ENCODE data around the gene KRTAP3-3. TPM values are rescaled to one million over a fixed set of nuclear protein-coding genes. Genes with fewer than 3 reads are reported as not detected.

The KRTAP3-3 gene
- total RNA-seq, 4 donors from 2014 or later, result not detected

- H3K9me3 ChIP-seq, result no peaks in the 10 kb centered on the region
- no peak overlapping the region for H3K27ac ChIP-seq
- H3K36me3 ChIP-seq, result no peaks in the 10 kb centered on the region
- H3K27me3 ChIP-seq, result peaks cover 29% of the 10 kb centered on the region
- H3K4me1 ChIP-seq, result no peaks in the 10 kb centered on the region
- no peak for TF ChIP-seq POLR2A (IDR thresholded peaks at IDR 0.05)
- TF ChIP-seq EP300 (IDR thresholded peaks at IDR 0.05), result no peak
- TF ChIP-seq POLR2AphosphoS5 (IDR thresholded peaks at IDR 0.05), result no peak
- TF ChIP-seq CTCF (IDR thresholded peaks at IDR 0.05), result no peak
- whole genome bisulfite sequencing, 2 donors (ENCODE audit: low coverage in 1 of 2), result 36 to 82% methylated on average over 1 of the region's 1 CpG
- ATAC-seq, result no peak
- no peak overlapping the region for H3K4me3 ChIP-seq
Measured at GRCh38 chr17:40944531-40944930, 49.4 kb downstream of the KRTAP3-3 start.

Small RNAs within 50 kb of the gene (small RNA-seq; reads per million reads assigned to genes)
- gene KRTAP3-4P, result 0 reads per million in 4 donors

Other genes starting within 250 kb of the KRTAP3-3 start
- gene KRT25, start 238.8 kb downstream of the KRTAP3-3 start, total RNA-seq, result not detected
- gene KRT26, start 222.0 kb downstream of the KRTAP3-3 start, total RNA-seq, result not detected
- not detected for gene KRT27, start 211.6 kb downstream of the KRTAP3-3 start, total RNA-seq
- gene KRT28, start 194.2 kb downstream of the KRTAP3-3 start, total RNA-seq, result not detected
- 10 to 100 TPM in 3 of 4 donors, 1 to 10 TPM in 1; 5.1 to 14.3 (median 10.6) TPM for gene KRT10, start 171.6 kb downstream of the KRTAP3-3 start, total RNA-seq
- not detected for gene KRT12, start 126.9 kb downstream of the KRTAP3-3 start, total RNA-seq
- gene KRT20, start 108.9 kb downstream of the KRTAP3-3 start, total RNA-seq, result not detected
- gene KRT23, start 56.5 kb downstream of the KRTAP3-3 start, total RNA-seq, result 1 to 10 TPM in 1 of 4 donors, not detected in 3; 6.1 TPM
- gene KRT39, start 27.2 kb downstream of the KRTAP3-3 start, total RNA-seq, result not detected
- gene KRT40, start 9.8 kb downstream of the KRTAP3-3 start, total RNA-seq, result not detected
- not detected for gene KRTAP3-2, start 5.7 kb upstream of the KRTAP3-3 start, total RNA-seq
- not detected for gene KRTAP3-1, start 15.0 kb upstream of the KRTAP3-3 start, total RNA-seq
- not detected for gene KRTAP1-5, start 33.0 kb upstream of the KRTAP3-3 start, total RNA-seq
- not detected for gene KRTAP1-4, start 36.0 kb upstream of the KRTAP3-3 start, total RNA-seq
- not detected for gene KRTAP1-3, start 40.7 kb upstream of the KRTAP3-3 start, total RNA-seq
- not detected for gene KRTAP1-1, start 47.3 kb upstream of the KRTAP3-3 start, total RNA-seq
- not detected for gene KRTAP2-1, start 53.2 kb upstream of the KRTAP3-3 start, total RNA-seq
- gene KRTAP2-2, start 61.1 kb upstream of the KRTAP3-3 start, total RNA-seq, result not detected
- not detected for gene KRTAP2-3, start 66.0 kb upstream of the KRTAP3-3 start, total RNA-seq
- not detected for gene KRTAP2-4, start 71.7 kb upstream of the KRTAP3-3 start, total RNA-seq
- not detected for gene KRTAP4-7, start 90.0 kb upstream of the KRTAP3-3 start, total RNA-seq
- not detected for gene KRTAP4-8, start 104.0 kb upstream of the KRTAP3-3 start, total RNA-seq
- not detected for gene KRTAP4-16, start 108.0 kb upstream of the KRTAP3-3 start, total RNA-seq
- gene KRTAP4-9, start 111.2 kb upstream of the KRTAP3-3 start, total RNA-seq, result not detected
- gene KRTAP4-11, start 124.2 kb upstream of the KRTAP3-3 start, total RNA-seq, result not detected
- not detected for gene KRTAP4-12, start 130.0 kb upstream of the KRTAP3-3 start, total RNA-seq
- gene KRTAP4-6, start 146.4 kb upstream of the KRTAP3-3 start, total RNA-seq, result not detected
- gene KRTAP4-5, start 155.7 kb upstream of the KRTAP3-3 start, total RNA-seq, result not detected
- not detected for gene KRTAP4-4, start 166.6 kb upstream of the KRTAP3-3 start, total RNA-seq
- not detected for gene KRTAP4-3, start 174.1 kb upstream of the KRTAP3-3 start, total RNA-seq
- gene KRTAP4-2, start 184.1 kb upstream of the KRTAP3-3 start, total RNA-seq, result not detected
- not detected for gene KRTAP4-1, start 190.7 kb upstream of the KRTAP3-3 start, total RNA-seq
- gene KRTAP9-1, start 195.7 kb upstream of the KRTAP3-3 start, total RNA-seq, result not detected
- not detected for gene KRTAP9-2, start 232.5 kb upstream of the KRTAP3-3 start, total RNA-seq
- gene KRTAP9-3, start 238.3 kb upstream of the KRTAP3-3 start, total RNA-seq, result not detected
- gene KRTAP9-8, start 243.8 kb upstream of the KRTAP3-3 start, total RNA-seq, result not detected